ENCODE data around the gene SDR9C7.

Gene SDR9C7

DNA sequence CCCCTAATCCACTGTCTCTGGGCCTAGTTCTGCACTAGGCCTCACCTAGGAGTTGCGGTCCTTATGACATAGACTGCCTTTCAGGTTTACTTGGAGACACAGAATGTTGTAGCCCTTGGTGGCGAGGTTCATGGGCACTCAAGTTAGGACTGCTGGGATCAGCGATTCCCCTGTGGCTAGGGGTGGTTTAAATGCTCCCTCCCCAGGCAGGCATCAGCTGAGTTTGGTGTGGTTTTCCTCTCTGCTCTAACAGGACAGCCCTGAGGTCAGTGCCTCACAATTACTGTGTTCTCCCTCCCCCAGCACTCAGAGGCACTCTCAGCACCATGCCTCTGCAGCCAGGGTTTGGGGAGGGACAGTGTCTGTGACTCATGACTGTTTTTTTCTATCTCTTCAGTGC, 45.4 kb upstream of the SDR9C7 start:
- TF ChIP-seq POLR2AphosphoS5 (IDR thresholded peaks at IDR 0.05; ENCODE audit: low read depth, low read length) = no peak
- TF ChIP-seq TAF1 (IDR thresholded peaks at IDR 0.05; ENCODE audit: borderline replicate concordance, insufficient read depth, low read length) = no peak
- no peak for TF ChIP-seq FOXP2 (optimal IDR thresholded peaks at IDR 0.05; ENCODE audit: borderline replicate concordance, extremely low read depth, extremely low read length, insufficient read depth)
- no peak for TF ChIP-seq SIN3A (IDR thresholded peaks at IDR 0.05; ENCODE audit: borderline replicate concordance, insufficient read depth, low read length)
- TF ChIP-seq, protein P1, sequence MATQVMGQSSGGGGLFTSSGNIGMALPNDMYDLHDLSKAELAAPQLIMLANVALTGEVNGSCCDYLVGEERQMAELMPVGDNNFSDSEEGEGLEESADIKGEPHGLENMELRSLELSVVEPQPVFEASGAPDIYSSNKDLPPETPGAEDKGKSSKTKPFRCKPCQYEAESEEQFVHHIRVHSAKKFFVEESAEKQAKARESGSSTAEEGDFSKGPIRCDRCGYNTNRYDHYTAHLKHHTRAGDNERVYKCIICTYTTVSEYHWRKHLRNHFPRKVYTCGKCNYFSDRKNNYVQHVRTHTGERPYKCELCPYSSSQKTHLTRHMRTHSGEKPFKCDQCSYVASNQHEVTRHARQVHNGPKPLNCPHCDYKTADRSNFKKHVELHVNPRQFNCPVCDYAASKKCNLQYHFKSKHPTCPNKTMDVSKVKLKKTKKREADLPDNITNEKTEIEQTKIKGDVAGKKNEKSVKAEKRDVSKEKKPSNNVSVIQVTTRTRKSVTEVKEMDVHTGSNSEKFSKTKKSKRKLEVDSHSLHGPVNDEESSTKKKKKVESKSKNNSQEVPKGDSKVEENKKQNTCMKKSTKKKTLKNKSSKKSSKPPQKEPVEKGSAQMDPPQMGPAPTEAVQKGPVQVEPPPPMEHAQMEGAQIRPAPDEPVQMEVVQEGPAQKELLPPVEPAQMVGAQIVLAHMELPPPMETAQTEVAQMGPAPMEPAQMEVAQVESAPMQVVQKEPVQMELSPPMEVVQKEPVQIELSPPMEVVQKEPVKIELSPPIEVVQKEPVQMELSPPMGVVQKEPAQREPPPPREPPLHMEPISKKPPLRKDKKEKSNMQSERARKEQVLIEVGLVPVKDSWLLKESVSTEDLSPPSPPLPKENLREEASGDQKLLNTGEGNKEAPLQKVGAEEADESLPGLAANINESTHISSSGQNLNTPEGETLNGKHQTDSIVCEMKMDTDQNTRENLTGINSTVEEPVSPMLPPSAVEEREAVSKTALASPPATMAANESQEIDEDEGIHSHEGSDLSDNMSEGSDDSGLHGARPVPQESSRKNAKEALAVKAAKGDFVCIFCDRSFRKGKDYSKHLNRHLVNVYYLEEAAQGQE (IDR thresholded peaks at IDR 0.05; ENCODE audit: insufficient read depth in 1 of 2, low read depth in 2 of 2, low read length in 2 of 2) = no peak

DNA sequence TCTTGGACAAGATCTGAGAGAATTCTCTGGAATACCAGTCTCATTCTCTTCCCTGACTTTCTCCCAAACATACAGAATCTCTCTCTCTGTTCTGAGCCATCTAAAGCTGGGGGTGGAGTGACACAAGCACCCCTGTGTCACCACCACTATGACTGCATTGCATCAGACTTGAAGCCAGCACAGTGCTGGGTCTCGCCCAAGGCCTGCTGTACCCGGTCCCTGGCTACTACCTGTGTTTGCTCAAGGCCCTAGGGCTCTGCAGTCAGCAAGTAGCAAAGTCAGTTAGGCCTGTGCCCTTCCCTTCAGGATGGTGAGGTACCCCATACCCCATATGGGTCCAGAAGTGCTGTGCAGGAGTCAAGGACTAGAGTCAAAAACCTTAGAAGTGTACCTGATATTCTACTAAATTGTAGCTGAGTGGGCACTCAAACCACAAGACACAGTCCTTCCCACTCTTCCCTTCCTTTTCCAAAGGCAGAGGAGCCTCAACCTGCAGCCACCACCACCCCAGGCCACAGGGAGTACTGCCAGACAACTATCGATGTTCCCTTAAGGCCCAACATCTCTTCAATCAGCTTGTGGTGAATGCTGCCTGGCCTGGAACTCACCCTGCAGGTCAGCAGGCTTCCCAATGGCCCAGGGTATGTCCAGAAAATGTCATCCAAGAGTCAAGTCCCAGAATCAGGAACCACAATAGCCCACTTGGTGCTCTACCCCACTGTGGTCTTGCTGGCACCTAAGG, 44.4 kb upstream of the SDR9C7 start:
- no peak for TF ChIP-seq POLR2AphosphoS5 (IDR thresholded peaks at IDR 0.05; ENCODE audit: low read depth, low read length)
- TF ChIP-seq TAF1 (IDR thresholded peaks at IDR 0.05; ENCODE audit: borderline replicate concordance, insufficient read depth, low read length) = no peak
- TF ChIP-seq, protein P1 (IDR thresholded peaks at IDR 0.05; ENCODE audit: insufficient read depth in 1 of 2, low read depth in 2 of 2, low read length in 2 of 2) = no peak
- no peak for TF ChIP-seq FOXP2 (optimal IDR thresholded peaks at IDR 0.05; ENCODE audit: borderline replicate concordance, extremely low read depth, extremely low read length, insufficient read depth)
- TF ChIP-seq SIN3A (IDR thresholded peaks at IDR 0.05; ENCODE audit: borderline replicate concordance, insufficient read depth, low read length) = no peak

DNA sequence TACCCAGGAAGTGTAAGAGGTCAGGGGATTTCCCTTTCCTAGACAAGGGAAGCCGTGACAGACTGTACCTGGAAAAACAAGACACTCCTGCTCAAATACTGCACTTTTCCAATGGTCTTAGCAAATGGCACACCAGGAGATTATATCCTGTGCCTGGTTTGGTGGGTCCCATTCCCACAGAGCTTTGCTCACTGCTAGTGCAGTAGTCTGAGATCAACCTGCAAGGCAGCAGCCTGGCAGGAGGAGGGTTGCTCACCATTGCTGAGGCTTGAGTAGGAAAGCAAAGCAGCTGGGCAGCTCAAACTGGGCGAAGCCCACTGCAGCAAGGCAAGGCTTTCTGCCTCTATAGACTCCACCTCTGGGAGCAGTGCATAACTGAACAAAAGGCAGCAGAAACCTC, 24.2 kb upstream of the SDR9C7 start:
- TF ChIP-seq TAF1 (IDR thresholded peaks at IDR 0.05; ENCODE audit: borderline replicate concordance, insufficient read depth, low read length) (no peak), FOXP2 (optimal IDR thresholded peaks at IDR 0.05; ENCODE audit: borderline replicate concordance, extremely low read depth, extremely low read length, insufficient read depth) (no peak), SIN3A (IDR thresholded peaks at IDR 0.05; ENCODE audit: borderline replicate concordance, insufficient read depth, low read length) (no peak), POLR2AphosphoS5 (IDR thresholded peaks at IDR 0.05; ENCODE audit: low read depth, low read length) (no peak)
- TF ChIP-seq, protein P1 (IDR thresholded peaks at IDR 0.05; ENCODE audit: insufficient read depth in 1 of 2, low read depth in 2 of 2, low read length in 2 of 2) = no peak

DNA sequence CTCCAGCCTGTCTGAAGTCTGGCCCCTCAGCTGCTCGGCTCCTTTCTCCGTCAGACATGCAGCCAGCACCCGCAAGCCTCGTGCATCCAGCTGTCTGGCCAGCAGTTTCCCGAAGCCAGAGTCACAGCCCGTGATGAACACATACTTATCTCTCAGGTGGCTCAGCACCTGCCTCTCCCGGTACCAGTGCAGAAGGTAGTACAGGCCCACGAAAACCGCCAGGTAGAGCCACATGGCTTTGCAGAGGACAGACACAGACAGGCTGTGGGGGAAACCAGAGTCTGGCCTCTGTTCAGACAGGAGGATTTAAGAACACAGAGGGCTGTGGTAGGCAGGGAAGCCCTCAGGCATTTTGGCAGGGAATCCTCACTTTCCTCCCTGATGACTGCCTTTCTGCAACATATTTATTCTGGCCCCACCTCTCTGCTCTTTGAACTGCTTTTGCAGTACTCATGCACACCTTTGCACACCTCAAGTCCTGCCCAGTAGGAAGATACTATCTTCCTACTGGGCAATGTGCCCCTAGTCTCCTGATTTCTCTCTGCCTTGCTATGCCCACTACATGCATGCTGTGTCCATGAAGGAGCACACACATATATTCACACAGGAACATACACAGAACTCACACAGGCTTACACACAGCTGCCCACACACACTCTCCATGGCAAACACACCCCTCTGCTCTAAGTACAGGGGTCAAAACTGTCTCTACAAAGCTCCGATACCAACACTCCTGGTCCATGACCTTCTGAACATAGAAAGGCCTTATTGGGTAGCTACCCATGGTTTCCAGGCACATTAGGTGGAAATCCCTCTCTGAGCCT, 23.2 kb upstream of the SDR9C7 start, which contains the start of gene RDH16:
Gene RDH16, minus strand, starts transcription at position 380 of the 824 bp plus-strand sequence. Its CDS starts 146 bp downstream, at position 234.
- TF ChIP-seq, protein P1 (IDR thresholded peaks at IDR 0.05; ENCODE audit: insufficient read depth in 1 of 2, low read depth in 2 of 2, low read length in 2 of 2) = no peak
- no peak for TF ChIP-seq POLR2AphosphoS5 (IDR thresholded peaks at IDR 0.05; ENCODE audit: low read depth, low read length)
- no peak for TF ChIP-seq TAF1 (IDR thresholded peaks at IDR 0.05; ENCODE audit: borderline replicate concordance, insufficient read depth, low read length)
- TF ChIP-seq SIN3A (IDR thresholded peaks at IDR 0.05; ENCODE audit: borderline replicate concordance, insufficient read depth, low read length) = no peak
- TF ChIP-seq FOXP2 (optimal IDR thresholded peaks at IDR 0.05; ENCODE audit: borderline replicate concordance, extremely low read depth, extremely low read length, insufficient read depth) = no peak
